Coronary artery (tissue), 2 donors: ENCODE results near the gene RHBDD3.
A peak's percentile ranks its signal among the peaks of the same experiment; 100 is the strongest.

Experiments used
- DNase-seq: peaks from one replicate; pipeline ENCODE4 v3.0.0-alpha.2; 2017; ENCODE audit warnings: low spot score
- H3K27ac ChIP-seq, 2 donors: fragments of 200-600 bp; sonication (generic); one replicate each; pipeline ENCODE4 v1.5.1; 2016 to 2019
- H3K4me3 ChIP-seq: fragments of 200-600 bp; sonication (generic); 2 replicates; pipeline ENCODE4 v1.5.1; 2016; ENCODE audit warnings: mild to moderate bottlenecking, moderate library complexity
- CTCF ChIP-seq: fragments of 200-600 bp; sonication (generic); IDR thresholded peaks from one replicate; pipeline ENCODE4 v1.5.1; 2019; ENCODE audit warnings: antibody characterized with exemption

The RHBDD3 gene

GRCh38 chr22:29277927-29278326, 10.1 kb upstream of the RHBDD3 start:
- no peak overlapping the region for H3K4me3 ChIP-seq
- no peak for DNase-seq
- no peak for TF ChIP-seq CTCF
- no peak overlapping the region for H3K27ac ChIP-seq

- Histone ChIP-seq H3K4me3 (no peak overlapping the region), H3K27ac (no peak overlapping the region)
- no peak for TF ChIP-seq CTCF
- no peak for DNase-seq
These were observed 8.2 kb upstream of the RHBDD3 start for GRCh38 chr22:29275819-29276565.

GRCh38 chr22:29275167-29275566, 7.4 kb upstream of the RHBDD3 start:
- TF ChIP-seq CTCF: no peak
- no peak for DNase-seq
- Histone ChIP-seq H3K4me3 (no peak overlapping the region), H3K27ac (no peak overlapping the region)

- no peak for TF ChIP-seq CTCF
- DNase-seq: no peak
- Histone ChIP-seq H3K4me3 (no peak overlapping the region), H3K27ac (no peak overlapping the region)
These were observed 4.8 kb upstream of the RHBDD3 start for GRCh38 chr22:29272624-29273023.

- Histone ChIP-seq H3K27ac (peak overlapping the region in 1 of 2 donors; percentile 98), H3K4me3 (peak overlapping the region; percentile 84)
- DNase-seq: no peak
- TF ChIP-seq CTCF: no peak
These were observed 2.9 kb upstream of the RHBDD3 start for GRCh38 chr22:29270475-29271271.

- no peak for DNase-seq
- H3K4me3 ChIP-seq: peak overlapping the region; percentile 84
- peak overlapping the region; percentile 97 to 98 for H3K27ac ChIP-seq
These were observed 2.1 kb upstream of the RHBDD3 start for GRCh38 chr22:29269731-29270474.

More at GRCh38 chr22:29269731-29270474, 2.1 kb upstream of the RHBDD3 start:
- no peak for TF ChIP-seq CTCF
